HG03039 (cell line): Measurements from ENCODE around the gene CAMKMT.
A peak's percentile ranks its signal among the peaks of the same experiment; 100 is the strongest.

Experiments used
- ATAC-seq: cut with Tn5 transposase; IDR thresholded peaks from one replicate; pipeline ENCODE4 v1.9.1; 2021; ENCODE audit warnings: mild to moderate bottlenecking, moderate library complexity; ENCODE audit not compliant: unreplicated experiment

The CAMKMT gene

GRCh38 chr2:44766777-44767176 lies 405.0 kb downstream of the CAMKMT start:
- no peak for ATAC-seq

GRCh38 chr2:44767691-44768090 lies 405.9 kb downstream of the CAMKMT start:
- ATAC-seq: no peak

GRCh38 chr2:44768438-44769236 lies 406.9 kb downstream of the CAMKMT start:
- no peak for ATAC-seq

- no peak for ATAC-seq
Observed at GRCh38 chr2:44769349-44770011, 407.7 kb downstream of the CAMKMT start.

GRCh38 chr2:44770221-44771195 lies 408.8 kb downstream of the CAMKMT start:
- no peak for ATAC-seq

- ATAC-seq: no peak
Observed at GRCh38 chr2:44771522-44771921, 409.8 kb downstream of the CAMKMT start.

- ATAC-seq: no peak
Observed at GRCh38 chr2:44772131-44772530, 410.4 kb downstream of the CAMKMT start.

- ATAC-seq: no peak
Observed at GRCh38 chr2:44772669-44773378, 411.1 kb downstream of the CAMKMT start.

GRCh38 chr2:44774826-44775492 lies 413.2 kb downstream of the CAMKMT start:
- ATAC-seq: no peak

- no peak for ATAC-seq
Observed at GRCh38 chr2:44777036-44777435, 415.3 kb downstream of the CAMKMT start.

GRCh38 chr2:44777537-44777936 lies 415.8 kb downstream of the CAMKMT start:
- no peak for ATAC-seq

- ATAC-seq: peak; percentile 32
Observed at GRCh38 chr2:44778221-44778654, 416.5 kb downstream of the CAMKMT start.

- peak; percentile 95 for ATAC-seq
Observed at GRCh38 chr2:44778671-44779476, 417.1 kb downstream of the CAMKMT start.

GRCh38 chr2:44779793-44780192 lies 418.0 kb downstream of the CAMKMT start:
- no peak for ATAC-seq

GRCh38 chr2:44780406-44780805 lies 418.7 kb downstream of the CAMKMT start:
- no peak for ATAC-seq

- no peak for ATAC-seq
Observed at GRCh38 chr2:44785433-44785832, 423.7 kb downstream of the CAMKMT start.

- ATAC-seq: no peak
Observed at GRCh38 chr2:44786045-44786816, 424.5 kb downstream of the CAMKMT start.

- ATAC-seq: no peak
Observed at GRCh38 chr2:44786817-44787214, 425.1 kb downstream of the CAMKMT start.
